Cardiac fibroblast (primary cell): ENCODE results near the gene MPPED1.

Experiments
- DNase-seq, 2 donors: peaks; one replicate each; pipeline versions ENCODE4 v3.0.0 to v3.0.0-alpha.2; 2010; ENCODE audit warnings: low read depth in 2 of 2
- H3K4me3 ChIP-seq, 2 donors: replicated peaks in 1 of 2; 1 replicate in 1 of 2; 2 replicates in 1 of 2; pipeline ENCODE4 v1.5.1; 2011; ENCODE audit warnings: low read depth in 2 of 2, low read length in 2 of 2, mild to moderate bottlenecking in 2 of 2, moderate library complexity in 1 of 2
- CTCF ChIP-seq: IDR thresholded peaks from one replicate; pipeline ENCODE4 v1.5.1; 2011; ENCODE audit warnings: low read depth, mild to moderate bottlenecking, low read length, inconsistent platforms

MPPED1 gene

GRCh38 chr22:43376765-43377547, 34.9 kb upstream of the MPPED1 start:
- DNase-seq, result no peak
- no peak overlapping the region for H3K4me3 ChIP-seq

GRCh38 chr22:43377548-43377895, 34.3 kb upstream of the MPPED1 start:
- TF ChIP-seq CTCF, result no peak
- no peak overlapping the region for H3K4me3 ChIP-seq
- peak in 1 of 2 donors; percentile 16 for DNase-seq

More at GRCh38 chr22:43376765-43377547, 34.9 kb upstream of the MPPED1 start:
- TF ChIP-seq CTCF, result no peak

GRCh38 chr22:43377896-43378704, 33.7 kb upstream of the MPPED1 start:
- TF ChIP-seq CTCF, result no peak

GRCh38 chr22:43381693-43382092, 30.1 kb upstream of the MPPED1 start:
- DNase-seq, result no peak
- no peak for TF ChIP-seq CTCF
- H3K4me3 ChIP-seq, result no peak overlapping the region

More at GRCh38 chr22:43377896-43378704, 33.7 kb upstream of the MPPED1 start:
- DNase-seq, result peak in 1 of 2 donors; percentile 44
- no peak overlapping the region for H3K4me3 ChIP-seq

- TF ChIP-seq CTCF, result no peak
Measured at GRCh38 chr22:43384863-43385262, 27.0 kb upstream of the MPPED1 start.

GRCh38 chr22:43385770-43386641, 25.8 kb upstream of the MPPED1 start:
- no peak overlapping the region for H3K4me3 ChIP-seq
- TF ChIP-seq CTCF, result peak; percentile 97
- peak; percentile 78 to 82 for DNase-seq

More at GRCh38 chr22:43384863-43385262, 27.0 kb upstream of the MPPED1 start:
- no peak overlapping the region for H3K4me3 ChIP-seq
- DNase-seq, result no peak
